ENCODE data around the gene COPG1.
A peak's percentile ranks its signal among the peaks of the same experiment; 100 is the strongest.
"Not testable (repeated sequence)": the region's sequence is repeated elsewhere in the genome, so short reads cannot be mapped to it uniquely, and the experiment has no call there.

Gene COPG1

DNA sequence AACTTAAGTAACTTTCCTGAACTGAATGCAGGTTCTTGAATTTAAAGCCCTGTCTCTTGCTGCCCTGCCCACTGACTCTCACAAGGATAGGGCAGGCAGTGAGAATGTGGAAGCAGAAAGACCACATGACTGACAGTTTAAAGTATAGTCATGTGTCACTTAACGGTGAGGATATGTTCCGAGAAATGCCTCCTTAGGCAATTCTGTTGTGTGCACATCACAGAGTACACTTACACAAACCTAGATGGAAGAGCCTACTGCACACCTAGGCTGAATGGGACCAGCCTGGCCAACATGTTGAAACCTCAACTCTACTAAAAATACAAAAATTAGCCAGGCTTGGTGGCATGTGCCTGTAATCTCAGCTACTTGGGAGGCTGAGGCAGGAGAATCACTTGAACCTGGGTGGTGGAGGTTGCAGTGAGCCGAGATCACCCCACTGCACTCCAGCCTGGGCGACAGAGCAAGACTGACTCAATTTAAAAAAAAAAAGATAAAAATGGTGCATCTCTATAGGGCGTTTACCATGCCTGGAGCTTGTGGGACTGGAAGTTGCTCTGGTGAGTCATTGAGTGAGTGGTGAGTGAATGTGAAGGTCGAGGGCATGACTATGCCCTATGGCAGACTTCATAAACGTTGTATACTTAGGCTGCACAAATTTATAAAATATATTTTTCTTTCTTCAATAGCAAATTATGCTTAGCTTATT lies 18.9 kb upstream of the COPG1 start:
- TF ChIP-seq JUND (IDR thresholded peaks at IDR 0.05; ENCODE audit: low read depth): no peak
- DNase-seq (ENCODE audit: low read depth in 1 of 2, low spot score in 1 of 2): no peak
- in situ Hi-C loops (cut with HindIII; ENCODE audit: low pct_unique_long_range_greater_than_20kb, low sequenced_read_pairs): no loop called here

- TF ChIP-seq JUND (IDR thresholded peaks at IDR 0.05; ENCODE audit: low read depth): no peak
- DNase-seq (ENCODE audit: low read depth in 1 of 2, low spot score in 1 of 2): no peak
- in situ Hi-C loops (cut with HindIII; ENCODE audit: low pct_unique_long_range_greater_than_20kb, low sequenced_read_pairs): no loop called here
These were observed 17.9 kb upstream of the COPG1 start for GRCh38 chr3:129231331-129232119.

- no peak for TF ChIP-seq JUND (IDR thresholded peaks at IDR 0.05; ENCODE audit: low read depth)
- no peak for DNase-seq (ENCODE audit: low read depth in 1 of 2, low spot score in 1 of 2)
- in situ Hi-C loops (cut with HindIII; ENCODE audit: low pct_unique_long_range_greater_than_20kb, low sequenced_read_pairs): no loop called here
These were observed 15.9 kb upstream of the COPG1 start for GRCh38 chr3:129233538-129233937.

DNA sequence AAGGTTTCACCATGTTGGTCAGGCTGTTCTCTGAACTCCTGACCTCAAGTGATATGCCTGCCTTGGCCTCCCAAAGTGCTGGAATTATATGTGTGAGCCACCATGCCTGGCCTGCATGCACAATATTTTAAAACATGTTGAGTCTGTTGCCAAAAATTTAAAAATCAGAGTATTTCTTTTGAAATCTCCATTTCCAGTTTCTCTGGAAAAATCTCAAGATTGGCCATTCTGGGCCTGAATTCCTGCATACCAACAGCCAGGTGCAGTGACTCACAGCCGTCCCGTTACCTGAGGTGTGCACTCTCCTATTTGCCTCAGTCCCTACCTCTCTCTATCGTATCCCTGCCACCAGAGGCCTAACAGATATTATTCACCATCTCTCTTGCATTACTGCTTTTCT lies 15.0 kb upstream of the COPG1 start:
- TF ChIP-seq JUND (IDR thresholded peaks at IDR 0.05; ENCODE audit: low read depth): no peak
- in situ Hi-C loops (cut with HindIII; ENCODE audit: low pct_unique_long_range_greater_than_20kb, low sequenced_read_pairs): no loop called here
- DNase-seq (ENCODE audit: low read depth in 1 of 2, low spot score in 1 of 2): no peak

DNA sequence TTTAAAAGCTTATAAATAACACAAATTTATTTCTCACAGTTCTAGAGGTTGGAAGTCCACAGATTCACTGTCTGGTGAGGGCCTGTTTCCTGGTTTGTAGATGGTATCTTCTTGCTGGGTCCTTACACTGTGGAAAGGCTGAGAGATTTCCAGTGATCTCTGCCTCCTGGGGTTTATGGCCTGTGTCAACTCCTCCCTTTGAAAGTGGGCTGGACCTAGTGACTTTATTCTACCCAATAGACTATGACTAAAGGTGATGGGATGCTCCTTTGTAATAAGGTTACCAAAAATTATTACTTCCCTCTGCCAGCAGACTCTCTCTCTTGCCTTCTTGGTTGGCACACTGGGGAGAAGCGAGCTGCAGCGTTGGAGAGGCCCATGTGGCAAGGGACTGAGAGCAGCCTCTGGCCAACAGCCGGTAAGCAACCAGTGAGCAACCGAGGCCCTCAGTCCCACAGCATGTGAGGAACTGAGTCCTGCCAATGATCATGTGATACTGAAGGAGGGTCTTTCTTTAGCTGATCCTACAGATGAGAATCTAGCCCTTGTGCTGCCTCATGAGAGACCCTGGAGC lies 14.0 kb upstream of the COPG1 start:
- in situ Hi-C loops (cut with HindIII; ENCODE audit: low pct_unique_long_range_greater_than_20kb, low sequenced_read_pairs): no loop called here

DNA sequence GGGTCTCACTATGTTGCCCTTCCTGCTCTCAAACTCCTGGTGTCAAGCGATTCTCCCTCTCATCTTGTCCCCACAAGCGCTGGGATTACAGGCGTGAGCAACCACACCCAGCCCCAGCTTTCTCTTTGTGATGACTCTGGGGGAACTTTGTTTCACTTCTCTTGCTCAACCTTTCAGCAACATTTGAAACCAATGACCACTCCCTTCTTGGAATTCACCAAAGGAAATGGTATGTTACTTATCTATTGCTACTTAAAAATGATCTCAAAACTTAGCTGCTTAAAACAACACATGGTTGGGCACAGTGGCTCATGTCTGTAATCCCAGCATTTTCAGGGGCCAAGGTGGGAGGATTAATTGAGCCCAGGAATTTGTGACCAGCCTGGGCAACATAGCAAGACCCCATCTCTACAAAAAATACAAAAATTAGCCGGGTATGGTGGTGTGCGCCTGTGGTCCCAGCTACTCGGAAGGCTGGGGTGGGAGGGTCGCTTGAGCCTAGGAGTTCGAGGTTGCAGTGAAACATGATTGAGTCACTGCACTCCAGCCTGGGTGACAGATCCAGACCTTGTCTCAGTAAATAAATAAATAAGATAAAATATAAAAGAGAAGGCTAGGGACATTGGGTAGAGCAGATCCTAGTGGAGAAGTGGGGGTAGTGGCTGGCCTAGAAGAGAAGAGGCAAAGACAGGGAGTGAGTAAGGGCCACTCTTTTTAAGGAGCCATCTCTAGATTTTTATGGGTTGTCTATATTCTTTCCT lies 10.3 kb upstream of the COPG1 start:
- no peak for TF ChIP-seq JUND (IDR thresholded peaks at IDR 0.05; ENCODE audit: low read depth)
- DNase-seq (ENCODE audit: low read depth in 1 of 2, low spot score in 1 of 2): no peak
- in situ Hi-C loops (cut with HindIII; ENCODE audit: low pct_unique_long_range_greater_than_20kb, low sequenced_read_pairs): no loop called here

More for the DNA sequence above, 14.0 kb upstream of the COPG1 start:
- no peak for DNase-seq (ENCODE audit: low read depth in 1 of 2, low spot score in 1 of 2)
- no peak for TF ChIP-seq JUND (IDR thresholded peaks at IDR 0.05; ENCODE audit: low read depth)

- no peak for DNase-seq (ENCODE audit: low read depth in 1 of 2, low spot score in 1 of 2)
- TF ChIP-seq JUND (IDR thresholded peaks at IDR 0.05; ENCODE audit: low read depth): no peak
- in situ Hi-C loops (cut with HindIII; ENCODE audit: low pct_unique_long_range_greater_than_20kb, low sequenced_read_pairs): no loop called here
These were observed 9.4 kb upstream of the COPG1 start for GRCh38 chr3:129239991-129240390.

- in situ Hi-C loops (cut with HindIII; ENCODE audit: low pct_unique_long_range_greater_than_20kb, low sequenced_read_pairs): no loop called here
- DNase-seq (ENCODE audit: low read depth in 1 of 2, low spot score in 1 of 2): no peak
- no peak for TF ChIP-seq JUND (IDR thresholded peaks at IDR 0.05; ENCODE audit: low read depth)
These were observed 9.0 kb upstream of the COPG1 start for GRCh38 chr3:129240436-129240835.

DNA sequence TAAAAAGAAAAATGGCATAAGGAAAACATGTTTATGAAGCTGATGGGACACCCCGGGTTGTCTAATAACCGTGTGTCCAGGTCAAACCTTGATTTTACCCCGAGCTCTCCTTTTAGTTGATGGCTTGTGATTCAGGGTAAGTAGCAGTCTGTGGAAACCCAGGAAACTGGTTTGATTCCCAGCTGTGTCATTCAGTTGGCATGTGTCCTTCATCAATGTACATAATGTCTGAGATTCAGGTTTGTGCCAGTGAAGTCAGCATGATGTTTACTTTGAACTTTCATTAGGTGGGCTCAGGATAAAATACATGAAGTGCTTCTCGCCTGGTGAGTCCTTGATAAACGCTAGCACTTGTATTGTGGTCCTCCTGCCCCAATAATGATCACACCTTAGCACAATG lies 4.3 kb upstream of the COPG1 start:
- DNase-seq (ENCODE audit: low read depth in 1 of 2, low spot score in 1 of 2): no peak
- in situ Hi-C loops (cut with HindIII; ENCODE audit: low pct_unique_long_range_greater_than_20kb, low sequenced_read_pairs): no loop called here
- no peak for TF ChIP-seq JUND (IDR thresholded peaks at IDR 0.05; ENCODE audit: low read depth)

DNA sequence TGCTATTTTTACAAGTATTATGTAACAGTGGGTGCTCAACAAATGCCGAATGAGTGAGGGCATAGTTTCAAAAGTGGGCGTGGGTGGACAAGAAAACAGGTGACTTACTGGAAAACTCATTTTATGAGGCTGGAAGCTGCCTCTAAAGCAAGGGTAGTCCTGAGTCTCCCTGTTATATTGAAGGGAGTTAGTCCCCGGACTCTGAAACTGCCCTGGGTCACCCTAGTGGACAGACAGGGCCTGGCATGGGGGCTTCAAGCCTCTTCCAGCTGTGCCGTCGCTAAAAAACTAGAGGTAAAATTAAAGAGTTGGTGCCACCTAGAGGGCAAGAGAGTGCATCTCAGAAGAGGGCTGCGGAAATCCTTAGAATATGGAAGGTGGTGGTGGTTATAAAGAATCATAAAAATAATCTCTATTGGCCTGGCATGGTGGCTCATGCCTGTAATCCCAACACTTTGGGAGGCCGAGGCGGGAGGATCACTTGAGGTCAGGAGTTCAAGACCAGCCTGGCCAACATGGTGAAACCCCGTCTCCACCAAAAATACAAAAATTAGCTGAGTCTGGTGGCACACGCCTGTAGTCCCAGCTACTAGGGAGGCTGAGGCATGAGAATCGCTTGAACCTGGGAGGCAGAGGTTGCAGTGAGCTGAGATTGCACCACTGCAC lies 3.6 kb upstream of the COPG1 start:
- in situ Hi-C loops (cut with HindIII; ENCODE audit: low pct_unique_long_range_greater_than_20kb, low sequenced_read_pairs): not testable (repeated sequence)
- DNase-seq (ENCODE audit: low read depth in 1 of 2, low spot score in 1 of 2): peak; percentile 50 to 92

DNA sequence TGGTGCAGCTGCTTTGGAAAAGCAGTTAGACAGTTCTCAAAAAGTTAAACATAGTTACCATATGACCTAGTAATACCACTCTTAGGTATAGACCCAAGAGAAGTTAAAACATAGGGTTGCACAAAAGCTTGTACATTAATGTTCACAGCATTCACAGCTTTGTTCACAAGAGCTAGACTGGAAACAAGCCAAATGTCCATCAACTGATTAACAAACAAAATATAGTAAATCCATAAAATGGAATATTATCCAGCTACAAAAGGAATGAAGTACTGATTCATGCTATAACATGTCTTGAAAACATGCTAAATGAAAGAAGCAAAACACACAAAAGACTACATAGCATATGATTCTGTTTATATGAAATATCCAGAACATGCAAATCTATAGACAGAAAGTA lies 2.8 kb upstream of the COPG1 start:
- no peak for TF ChIP-seq JUND (IDR thresholded peaks at IDR 0.05; ENCODE audit: low read depth)
- in situ Hi-C loops (cut with HindIII; ENCODE audit: low pct_unique_long_range_greater_than_20kb, low sequenced_read_pairs): no loop called here
- DNase-seq (ENCODE audit: low read depth in 1 of 2, low spot score in 1 of 2): no peak

- TF ChIP-seq JUND (IDR thresholded peaks at IDR 0.05; ENCODE audit: low read depth): no peak
- in situ Hi-C loops (cut with HindIII; ENCODE audit: low pct_unique_long_range_greater_than_20kb, low sequenced_read_pairs): no loop called here
- DNase-seq (ENCODE audit: low read depth in 1 of 2, low spot score in 1 of 2): no peak
These were observed 973 bp upstream of the COPG1 start for GRCh38 chr3:129248286-129248979.

Measured in T47D (cell line).